ENCODE measurements around the gene ARHGAP18. TPM values are rescaled to one million over a fixed set of nuclear protein-coding genes. Genes with fewer than 3 reads are reported as not detected.
A peak's percentile ranks its signal among the peaks of the same experiment; 100 is the strongest.

The ARHGAP18 gene
- total RNA-seq, 1 experiment from 2014 or later: 28.7 TPM

- no peak for DNase-seq (ENCODE audit: low read depth)
These were observed 17.5 kb downstream of the ARHGAP18 start for GRCh38 chr6:129692467-129692866.

- DNase-seq (ENCODE audit: low read depth): no peak
These were observed 18.3 kb downstream of the ARHGAP18 start for GRCh38 chr6:129691709-129692108.

- no peak for DNase-seq (ENCODE audit: low read depth)
These were observed 18.8 kb downstream of the ARHGAP18 start for GRCh38 chr6:129691043-129691640.

GRCh38 chr6:129686941-129687627 is 22.9 kb downstream of the ARHGAP18 start:
- DNase-seq (ENCODE audit: low read depth): peak; percentile 54

- DNase-seq (ENCODE audit: low read depth): no peak
These were observed 24.3 kb downstream of the ARHGAP18 start for GRCh38 chr6:129685662-129686031.

- DNase-seq (ENCODE audit: low read depth): no peak
These were observed 24.9 kb downstream of the ARHGAP18 start for GRCh38 chr6:129684903-129685661.

- DNase-seq (ENCODE audit: low read depth): no peak
These were observed 25.6 kb downstream of the ARHGAP18 start for GRCh38 chr6:129684323-129684884.

- peak; percentile 97 for DNase-seq (ENCODE audit: low read depth)
These were observed 26.2 kb downstream of the ARHGAP18 start for GRCh38 chr6:129683601-129684322.

GRCh38 chr6:129681913-129682205 is 28.1 kb downstream of the ARHGAP18 start:
- no peak for DNase-seq (ENCODE audit: low read depth)

GRCh38 chr6:129680633-129681032 is 29.3 kb downstream of the ARHGAP18 start:
- DNase-seq (ENCODE audit: low read depth): no peak

GRCh38 chr6:129679758-129680157 is 30.2 kb downstream of the ARHGAP18 start:
- DNase-seq (ENCODE audit: low read depth): peak; percentile 68

- no peak for DNase-seq (ENCODE audit: low read depth)
These were observed 30.7 kb downstream of the ARHGAP18 start for GRCh38 chr6:129679275-129679674.

- DNase-seq (ENCODE audit: low read depth): no peak
These were observed 31.5 kb downstream of the ARHGAP18 start for GRCh38 chr6:129678463-129678862.

GRCh38 chr6:129677620-129678325 is 32.2 kb downstream of the ARHGAP18 start:
- DNase-seq (ENCODE audit: low read depth): no peak

GRCh38 chr6:129675669-129676472 is 34.1 kb downstream of the ARHGAP18 start:
- DNase-seq (ENCODE audit: low read depth): no peak

- DNase-seq (ENCODE audit: low read depth): no peak
These were observed 36.2 kb downstream of the ARHGAP18 start for GRCh38 chr6:129673748-129674147.

GRCh38 chr6:129672881-129673631 is 36.9 kb downstream of the ARHGAP18 start:
- peak; percentile 72 for DNase-seq (ENCODE audit: low read depth)

GRCh38 chr6:129672341-129672682 is 37.7 kb downstream of the ARHGAP18 start:
- DNase-seq (ENCODE audit: low read depth): no peak

GRCh38 chr6:129671442-129672340 is 38.3 kb downstream of the ARHGAP18 start:
- no peak for DNase-seq (ENCODE audit: low read depth)

Measured in Daoy (cell line).